Activated T-cell treated with anti-CD3 and anti-CD28 coated beads for 1 hour (primary cell): ENCODE results near the gene CITED2.
A peak's percentile ranks its signal among the peaks of the same experiment; 100 is the strongest.

Experiments used
- DNase-seq: peaks from one replicate; pipeline ENCODE4 v3.0.0-alpha.2; 2020; ENCODE audit warnings: low read depth

The CITED2 gene

DNA sequence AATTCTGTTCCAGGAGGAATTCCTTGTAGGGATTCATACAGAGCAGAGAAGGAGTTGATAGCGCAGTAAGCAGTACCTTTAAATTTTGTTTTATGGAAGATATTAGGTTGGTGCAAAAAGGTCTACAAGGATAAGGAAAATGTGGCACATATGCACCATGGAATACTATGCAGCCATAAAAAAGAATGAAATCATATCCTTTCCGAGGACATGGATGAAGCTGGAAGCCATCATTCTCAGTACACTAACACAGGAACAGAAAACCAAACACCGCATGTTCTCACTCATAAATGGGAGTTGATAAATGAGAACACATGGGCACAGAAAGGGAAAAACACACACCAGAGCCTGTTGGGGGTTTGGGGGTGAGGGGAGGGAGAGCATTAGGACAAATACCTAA, 45.2 kb downstream of the CITED2 start:
- no peak for DNase-seq

DNA sequence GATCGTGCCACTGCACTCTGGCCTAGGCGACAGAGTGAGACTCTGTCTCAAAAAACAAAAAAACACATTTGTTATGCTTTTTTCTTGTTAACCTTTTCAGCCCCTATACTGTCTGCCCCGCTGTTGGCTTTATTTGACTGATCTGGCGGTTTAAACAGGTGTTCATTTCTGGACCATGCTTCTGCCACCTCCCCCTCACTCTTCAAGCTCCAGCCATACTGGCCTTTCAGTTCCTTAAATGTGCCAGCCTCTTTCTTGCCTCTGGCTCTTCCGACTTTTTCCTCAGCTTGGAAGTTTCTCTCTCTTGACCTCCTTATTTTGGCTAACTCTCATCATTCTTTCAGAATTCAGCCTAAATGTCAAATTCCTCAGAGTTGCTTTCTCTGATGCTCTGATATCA, 47.4 kb downstream of the CITED2 start:
- no peak for DNase-seq

DNA sequence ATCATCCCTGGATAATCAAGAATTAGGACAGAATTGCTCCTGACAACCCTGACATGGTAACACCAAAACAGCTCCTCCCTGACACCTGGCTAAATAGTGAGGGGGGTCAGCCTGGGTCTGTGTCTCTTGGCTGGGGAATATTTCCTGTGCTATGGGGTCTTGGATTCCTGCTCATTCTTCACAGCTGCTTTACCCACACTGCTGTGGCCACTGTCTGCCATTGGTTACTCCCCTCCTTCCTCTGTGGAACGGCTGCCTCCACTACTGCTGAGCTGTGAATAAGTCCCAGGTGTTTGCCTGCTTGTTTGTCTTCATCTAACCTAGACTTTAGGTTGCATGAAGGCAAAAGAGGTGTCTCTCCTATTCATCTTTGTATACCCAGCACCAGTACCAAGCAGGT, 48.8 kb downstream of the CITED2 start:
- no peak for DNase-seq

DNA sequence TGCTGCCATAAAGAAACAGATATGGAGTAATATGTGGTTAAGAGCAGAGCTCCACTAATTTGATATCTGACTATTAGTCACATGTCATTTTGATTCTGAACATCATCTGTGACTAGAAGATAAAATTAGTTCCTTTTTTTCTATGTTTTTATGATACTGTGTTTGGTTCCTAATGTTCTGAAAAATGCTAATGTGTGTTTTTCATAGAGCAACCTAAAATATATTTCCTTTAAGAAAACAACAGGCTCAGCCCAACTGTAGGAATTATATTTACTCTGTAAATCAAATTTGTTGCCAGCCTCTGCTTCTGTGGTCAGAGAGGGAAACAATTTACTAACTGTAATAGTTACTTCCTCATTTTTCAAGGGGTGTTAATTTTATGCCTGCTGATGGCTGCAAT, 49.3 kb downstream of the CITED2 start:
- no peak for DNase-seq

DNA sequence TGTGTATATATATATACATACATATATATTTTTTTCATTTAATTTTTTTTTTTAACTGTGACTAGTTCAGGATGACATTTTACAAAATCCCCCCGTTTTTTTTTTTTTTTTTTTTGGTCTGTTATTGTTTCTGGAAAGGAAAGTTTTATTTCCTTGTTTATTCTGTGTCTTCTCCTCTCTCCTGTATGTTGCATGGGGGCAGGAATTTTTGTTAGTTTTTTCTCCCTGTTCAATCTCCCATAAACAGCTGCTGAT, 50.2 kb downstream of the CITED2 start:
- no peak for DNase-seq

DNA sequence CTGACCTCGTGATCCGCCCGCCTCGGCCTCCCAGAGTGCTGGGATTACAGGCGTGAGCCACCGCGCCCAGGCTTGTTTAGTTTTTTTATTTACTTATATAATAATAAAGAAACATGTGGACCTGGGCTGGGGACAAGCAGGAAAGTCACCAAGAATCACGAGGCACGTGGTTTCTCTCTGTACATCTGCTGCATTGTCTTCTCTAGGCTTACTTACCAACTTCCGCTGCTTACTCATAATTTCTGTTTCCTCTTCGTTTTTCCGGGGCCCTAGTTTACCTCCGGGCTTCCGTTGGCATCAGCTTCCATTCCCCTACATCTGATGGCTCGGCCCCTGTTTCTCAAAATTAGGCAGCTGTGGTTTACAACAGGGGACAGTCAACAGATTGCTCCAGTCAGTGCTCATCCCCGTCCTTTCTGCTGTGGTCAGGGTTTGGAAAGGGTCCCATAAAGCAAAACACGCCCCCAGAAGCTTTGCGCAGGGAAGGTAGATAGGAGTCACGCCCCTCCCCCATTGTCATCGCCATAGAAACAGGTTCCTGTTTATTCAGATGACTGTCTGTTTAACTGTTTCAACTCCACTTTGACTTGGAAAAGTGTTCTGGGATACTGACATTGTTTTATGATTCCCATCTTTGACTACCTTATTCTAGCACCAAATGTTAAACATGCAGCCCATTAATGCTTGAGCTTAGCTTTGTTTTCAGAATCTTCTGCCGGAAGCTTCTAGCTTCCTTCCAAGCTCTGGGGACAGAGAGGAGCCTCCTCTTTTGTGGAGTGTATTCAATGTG, 50.7 kb downstream of the CITED2 start:
- DNase-seq: peak; percentile 65
